NCI-H146 treated with DMSO at 0.1 percent for 48 hours (cell line): ENCODE measurements around the gene SIPA1L3.

Source experiments
- DNase-seq: peaks from one replicate; lab custom pipeline; 2025; ENCODE audit not compliant: unreplicated experiment; lab: John Stamatoyannopoulos, UW

SIPA1L3 gene

GRCh38 chr19:38180071-38180470, 273.1 kb downstream of the SIPA1L3 start:
- no peak for DNase-seq

- no peak for DNase-seq
Measured at GRCh38 chr19:38182536-38183210, 275.7 kb downstream of the SIPA1L3 start.

GRCh38 chr19:38183251-38183897, 276.4 kb downstream of the SIPA1L3 start:
- no peak for DNase-seq

- no peak for DNase-seq
Measured at GRCh38 chr19:38184815-38185214, 277.8 kb downstream of the SIPA1L3 start.

- no peak for DNase-seq
Measured at GRCh38 chr19:38185562-38185961, 278.6 kb downstream of the SIPA1L3 start.

GRCh38 chr19:38190061-38190460, 283.1 kb downstream of the SIPA1L3 start:
- no peak for DNase-seq

GRCh38 chr19:38190793-38191192, 283.8 kb downstream of the SIPA1L3 start:
- no peak for DNase-seq

GRCh38 chr19:38191747-38192146, 284.7 kb downstream of the SIPA1L3 start:
- no peak for DNase-seq

GRCh38 chr19:38193445-38193844, 286.4 kb downstream of the SIPA1L3 start:
- no peak for DNase-seq

GRCh38 chr19:38194061-38194701, 287.2 kb downstream of the SIPA1L3 start:
- no peak for DNase-seq

- DNase-seq: no peak
Measured at GRCh38 chr19:38195237-38195636, 288.2 kb downstream of the SIPA1L3 start.

- no peak for DNase-seq
Measured at GRCh38 chr19:38196245-38196837, 289.3 kb downstream of the SIPA1L3 start.

- DNase-seq: no peak
Measured at GRCh38 chr19:38196948-38197656, 290.1 kb downstream of the SIPA1L3 start.

GRCh38 chr19:38197937-38198704, 291.1 kb downstream of the SIPA1L3 start:
- no peak for DNase-seq

- no peak for DNase-seq
Measured at GRCh38 chr19:38199340-38199739, 292.3 kb downstream of the SIPA1L3 start.

- DNase-seq: no peak
Measured at GRCh38 chr19:38201731-38202130, 294.7 kb downstream of the SIPA1L3 start.

GRCh38 chr19:38202504-38202903, 295.5 kb downstream of the SIPA1L3 start:
- no peak for DNase-seq

- DNase-seq: no peak
Measured at GRCh38 chr19:38203197-38203596, 296.2 kb downstream of the SIPA1L3 start.

GRCh38 chr19:38204096-38204495, 297.1 kb downstream of the SIPA1L3 start:
- DNase-seq: peak; percentile 99

- DNase-seq: peak; percentile 42
Measured at GRCh38 chr19:38204728-38205127, 297.7 kb downstream of the SIPA1L3 start.
